CD4-positive, alpha-beta T cell treated with Interleukin-4 for 4 hours (primary cell): ENCODE measurements around the gene WNK1.

Experiments
- DNase-seq: peaks from one replicate; pipeline ENCODE4 v3.0.0-alpha.2; 2020

Gene WNK1

DNA sequence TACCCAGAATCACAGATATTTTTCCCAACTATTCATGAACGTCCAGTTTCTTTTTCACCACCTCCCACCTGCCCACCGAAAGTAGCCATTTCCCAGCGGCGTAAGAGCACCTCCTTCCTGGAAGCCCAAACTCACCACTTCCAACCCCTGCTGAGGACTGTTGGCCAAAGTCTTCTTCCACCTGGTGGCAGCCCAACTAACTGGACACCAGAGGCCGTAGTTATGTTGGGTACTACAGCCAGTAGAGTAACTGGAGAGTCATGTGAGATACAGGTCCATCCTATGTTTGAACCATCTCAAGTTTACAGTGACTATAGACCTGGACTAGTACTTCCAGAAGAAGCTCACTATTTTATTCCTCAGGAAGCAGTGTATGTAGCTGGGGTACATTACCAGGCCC is 115.5 kb downstream of the WNK1 start:
- DNase-seq = no peak

DNA sequence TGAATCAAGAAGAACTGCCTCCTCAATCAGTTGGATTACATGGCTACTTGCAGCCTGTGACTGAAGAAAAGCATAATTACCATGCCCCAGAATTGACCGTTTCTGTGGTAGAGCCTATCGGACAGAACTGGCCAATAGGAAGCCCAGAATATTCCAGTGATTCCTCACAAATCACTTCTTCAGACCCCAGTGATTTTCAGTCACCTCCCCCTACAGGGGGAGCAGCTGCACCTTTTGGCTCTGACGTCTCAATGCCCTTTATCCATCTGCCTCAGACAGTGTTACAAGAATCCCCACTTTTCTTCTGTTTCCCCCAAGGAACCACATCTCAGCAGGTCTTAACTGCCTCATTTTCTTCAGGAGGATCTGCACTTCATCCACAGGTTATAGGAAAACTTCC is 116.3 kb downstream of the WNK1 start:
- DNase-seq = no peak

DNA sequence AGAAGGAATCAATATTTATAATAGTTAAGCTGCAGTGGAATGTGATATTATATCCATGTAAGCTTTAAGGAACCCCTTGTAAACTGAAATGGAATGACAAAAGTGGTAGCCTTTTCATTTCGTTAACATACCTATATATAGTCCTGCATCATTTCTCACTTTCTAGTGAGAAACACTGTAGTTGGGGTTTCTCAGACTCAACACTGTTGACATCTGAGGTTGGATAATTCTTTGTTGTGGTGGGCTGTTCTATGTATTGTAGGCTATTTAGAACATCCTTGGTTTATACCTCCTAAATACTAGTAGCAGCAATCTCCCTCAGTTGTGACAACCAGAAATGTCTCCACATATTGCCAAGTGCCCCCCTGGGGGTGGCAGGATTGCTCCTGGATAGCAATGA is 118.0 kb downstream of the WNK1 start:
- peak; percentile 18 for DNase-seq

DNA sequence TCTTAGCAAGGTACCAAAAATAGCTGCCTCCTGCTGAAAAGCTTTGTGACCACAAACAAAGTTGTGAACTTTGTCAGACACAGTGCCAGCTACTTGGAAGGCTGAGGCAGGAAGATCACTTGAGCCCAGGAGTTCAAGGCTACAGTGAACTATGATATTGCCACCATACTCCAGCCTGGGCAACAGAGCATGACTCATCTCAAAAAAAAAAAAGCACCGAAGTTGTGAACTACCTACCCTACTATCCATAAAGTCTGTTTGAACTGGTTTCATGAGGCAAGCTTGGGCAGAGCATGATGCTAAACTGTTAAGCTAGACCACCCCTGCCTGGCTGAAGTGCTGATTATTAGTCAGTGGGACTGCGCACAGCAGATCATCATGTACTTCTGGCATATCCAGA is 121.6 kb downstream of the WNK1 start:
- DNase-seq = peak; percentile 14

DNA sequence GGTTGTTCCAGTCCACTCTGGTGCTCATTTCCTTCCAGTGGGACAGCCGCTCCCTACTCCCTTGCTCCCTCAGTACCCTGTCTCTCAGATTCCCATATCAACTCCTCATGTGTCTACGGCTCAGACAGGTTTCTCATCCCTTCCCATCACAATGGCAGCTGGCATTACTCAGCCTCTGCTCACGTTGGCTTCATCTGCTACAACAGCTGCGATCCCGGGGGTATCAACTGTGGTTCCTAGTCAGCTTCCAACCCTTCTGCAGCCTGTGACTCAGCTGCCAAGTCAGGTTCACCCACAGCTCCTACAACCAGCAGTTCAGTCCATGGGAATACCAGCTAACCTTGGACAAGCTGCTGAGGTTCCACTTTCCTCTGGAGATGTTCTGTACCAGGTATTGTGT is 127.3 kb downstream of the WNK1 start:
- DNase-seq = no peak

DNA sequence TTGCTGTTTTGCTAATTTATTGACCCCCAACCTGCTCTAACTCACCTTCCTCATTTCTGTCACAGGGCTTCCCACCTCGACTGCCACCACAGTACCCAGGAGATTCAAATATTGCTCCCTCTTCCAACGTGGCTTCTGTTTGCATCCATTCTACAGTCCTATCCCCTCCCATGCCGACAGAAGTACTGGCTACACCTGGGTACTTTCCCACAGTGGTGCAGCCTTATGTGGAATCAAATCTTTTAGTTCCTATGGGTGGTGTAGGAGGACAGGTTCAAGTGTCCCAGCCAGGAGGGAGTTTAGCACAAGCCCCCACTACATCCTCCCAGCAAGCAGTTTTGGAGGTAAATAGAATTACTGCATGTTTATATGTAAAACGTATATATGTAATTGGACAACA is 128.3 kb downstream of the WNK1 start:
- DNase-seq = no peak

DNA sequence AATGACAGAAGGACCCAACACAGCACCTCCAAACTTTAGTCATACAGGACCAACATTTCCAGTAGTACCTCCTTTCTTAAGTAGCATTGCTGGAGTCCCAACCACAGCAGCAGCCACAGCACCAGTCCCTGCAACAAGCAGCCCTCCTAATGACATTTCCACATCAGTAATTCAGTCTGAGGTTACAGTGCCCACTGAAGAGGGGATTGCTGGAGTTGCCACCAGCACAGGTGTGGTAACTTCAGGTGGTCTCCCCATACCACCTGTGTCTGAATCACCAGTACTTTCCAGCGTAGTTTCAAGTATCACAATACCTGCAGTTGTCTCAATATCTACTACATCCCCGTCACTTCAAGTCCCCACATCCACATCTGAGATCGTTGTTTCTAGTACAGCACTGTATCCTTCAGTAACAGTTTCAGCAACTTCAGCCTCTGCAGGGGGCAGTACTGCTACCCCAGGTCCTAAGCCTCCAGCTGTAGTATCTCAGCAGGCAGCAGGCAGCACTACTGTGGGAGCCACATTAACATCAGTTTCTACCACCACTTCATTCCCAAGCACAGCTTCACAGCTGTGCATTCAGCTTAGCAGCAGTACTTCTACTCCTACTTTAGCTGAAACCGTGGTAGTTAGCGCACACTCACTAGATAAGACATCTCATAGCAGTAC is 132.5 kb downstream of the WNK1 start:
- no peak for DNase-seq

DNA sequence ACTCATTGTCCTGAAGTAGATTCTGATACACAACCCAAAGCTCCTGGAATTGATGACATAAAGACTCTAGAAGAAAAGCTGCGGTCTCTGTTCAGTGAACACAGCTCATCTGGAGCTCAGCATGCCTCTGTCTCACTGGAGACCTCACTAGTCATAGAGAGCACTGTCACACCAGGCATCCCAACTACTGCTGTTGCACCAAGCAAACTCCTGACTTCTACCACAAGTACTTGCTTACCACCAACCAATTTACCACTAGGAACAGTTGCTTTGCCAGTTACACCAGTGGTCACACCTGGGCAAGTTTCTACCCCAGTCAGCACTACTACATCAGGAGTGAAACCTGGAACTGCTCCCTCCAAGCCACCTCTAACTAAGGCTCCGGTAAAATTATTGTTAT is 133.3 kb downstream of the WNK1 start:
- no peak for DNase-seq

DNA sequence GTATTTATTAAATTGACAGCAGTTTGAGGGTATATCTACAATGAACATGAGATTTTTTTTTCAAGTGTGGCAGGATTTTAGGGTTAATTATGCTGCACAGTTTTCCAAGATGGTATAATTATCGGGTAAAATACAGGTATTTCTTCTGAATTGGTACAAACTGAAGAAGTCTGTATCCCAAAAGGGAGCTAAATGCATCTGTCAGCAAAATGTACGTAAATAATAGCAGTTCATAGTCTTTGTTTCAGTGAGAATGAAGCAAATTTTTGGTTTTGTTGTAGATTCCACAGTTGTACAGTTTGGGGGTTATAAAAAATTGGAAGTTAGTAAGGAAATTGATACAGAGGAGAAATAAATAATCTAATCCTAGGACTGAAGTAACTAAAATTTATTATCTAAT is 133.8 kb downstream of the WNK1 start:
- no peak for DNase-seq

DNA sequence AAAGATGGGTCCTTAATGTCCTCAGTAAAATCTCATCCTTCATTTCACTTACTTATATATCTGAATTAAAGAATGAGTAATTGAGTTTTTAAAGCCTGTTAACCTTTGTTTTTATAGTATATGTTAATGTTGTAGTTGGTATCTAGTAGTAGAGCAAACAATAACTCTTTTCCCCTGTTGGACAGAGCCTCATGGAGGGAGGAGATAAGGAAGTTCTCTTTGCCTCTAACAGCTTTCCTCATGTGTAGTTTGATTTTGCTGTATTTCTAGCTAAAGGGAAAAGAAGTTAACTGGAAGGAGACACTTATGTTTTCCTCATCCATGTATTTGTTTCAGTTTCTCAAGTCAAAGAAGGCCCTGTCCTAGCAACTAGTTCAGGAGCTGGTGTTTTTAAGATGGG is 141.8 kb downstream of the WNK1 start:
- no peak for DNase-seq

DNA sequence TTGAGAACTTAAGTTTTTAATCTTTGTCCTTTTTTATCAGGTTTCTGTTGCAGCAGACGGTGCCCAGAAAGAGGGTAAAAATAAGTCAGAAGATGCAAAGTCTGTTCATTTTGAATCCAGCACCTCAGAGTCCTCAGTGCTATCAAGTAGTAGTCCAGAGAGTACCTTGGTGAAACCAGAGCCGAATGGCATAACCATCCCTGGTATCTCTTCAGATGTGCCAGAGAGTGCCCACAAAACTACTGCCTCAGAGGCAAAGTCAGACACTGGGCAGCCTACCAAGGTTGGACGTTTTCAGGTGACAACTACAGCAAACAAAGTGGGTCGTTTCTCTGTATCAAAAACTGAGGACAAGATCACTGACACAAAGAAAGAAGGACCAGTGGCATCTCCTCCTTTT is 143.7 kb downstream of the WNK1 start:
- no peak for DNase-seq

DNA sequence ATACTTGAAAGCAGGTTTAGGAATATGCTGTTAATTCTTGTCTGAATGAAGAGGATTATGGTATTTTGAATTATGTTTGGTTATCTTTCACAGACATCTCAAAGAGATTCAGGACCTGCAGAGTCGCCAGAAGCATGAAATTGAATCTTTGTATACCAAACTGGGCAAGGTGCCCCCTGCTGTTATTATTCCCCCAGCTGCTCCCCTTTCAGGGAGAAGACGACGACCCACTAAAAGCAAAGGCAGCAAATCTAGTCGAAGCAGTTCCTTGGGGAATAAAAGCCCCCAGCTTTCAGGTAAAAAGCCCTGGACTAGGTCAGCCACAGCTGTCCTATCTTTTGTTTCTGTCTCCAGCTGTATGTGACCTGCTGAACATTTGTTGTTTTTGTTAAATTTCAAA is 145.0 kb downstream of the WNK1 start:
- DNase-seq = no peak

DNA sequence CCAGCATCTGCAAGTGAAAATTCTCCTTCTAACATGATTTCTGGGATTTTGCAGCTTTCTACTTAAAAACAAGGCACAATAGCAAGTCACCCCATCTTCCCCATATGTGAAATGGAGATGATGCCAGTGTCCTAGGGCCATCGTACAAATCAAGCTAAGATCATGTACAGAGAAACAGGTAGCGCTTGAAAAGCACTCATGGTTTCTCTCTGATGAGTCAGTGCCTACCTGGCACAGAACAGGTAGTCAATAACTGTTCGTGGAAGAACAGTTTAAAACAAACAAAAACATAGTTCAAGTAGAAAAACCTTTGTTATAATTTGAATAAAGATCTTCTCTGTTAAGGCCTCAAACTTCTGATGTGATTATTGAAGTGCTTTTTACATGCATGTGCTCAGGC is 150.2 kb downstream of the WNK1 start:
- DNase-seq = no peak

DNA sequence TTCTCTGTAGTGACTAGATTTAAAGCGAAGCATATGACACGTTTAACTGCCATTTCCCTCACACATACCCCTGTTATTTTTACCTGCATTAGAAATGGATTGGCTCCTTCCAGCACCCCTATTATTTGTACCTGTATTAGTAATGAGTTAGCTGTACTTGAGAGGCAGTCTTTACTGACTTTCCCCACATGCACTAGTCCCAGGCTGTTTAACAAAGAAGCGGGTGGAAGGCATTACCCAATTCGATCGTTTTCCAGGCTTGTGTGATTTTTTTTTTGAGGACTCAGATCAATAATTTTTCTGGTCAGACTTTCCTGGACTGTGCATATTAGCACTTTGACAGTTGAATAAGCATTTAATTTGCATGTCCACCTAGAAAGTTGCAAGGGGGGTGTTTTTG is 150.7 kb downstream of the WNK1 start:
- no peak for DNase-seq

DNA sequence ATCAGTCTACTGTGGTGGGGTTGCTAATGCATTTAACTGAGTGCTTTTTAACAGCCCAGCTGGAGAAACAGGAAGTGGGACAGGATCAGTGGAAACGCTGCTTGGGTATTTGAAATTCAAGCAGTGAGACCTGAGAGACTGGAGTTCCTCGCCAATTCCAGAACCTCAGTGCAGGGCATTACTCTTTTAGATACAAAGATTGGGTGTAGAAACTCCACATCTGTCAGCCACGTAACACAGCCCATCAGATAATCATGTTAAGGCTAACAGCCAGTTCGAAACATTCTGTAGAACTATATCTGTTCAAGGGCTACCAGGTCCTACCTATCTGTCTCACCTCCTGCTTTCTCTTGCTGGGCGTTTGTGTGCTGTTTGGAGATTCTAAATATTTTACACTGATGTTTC is 151.6 kb downstream of the WNK1 start:
- no peak for DNase-seq

DNA sequence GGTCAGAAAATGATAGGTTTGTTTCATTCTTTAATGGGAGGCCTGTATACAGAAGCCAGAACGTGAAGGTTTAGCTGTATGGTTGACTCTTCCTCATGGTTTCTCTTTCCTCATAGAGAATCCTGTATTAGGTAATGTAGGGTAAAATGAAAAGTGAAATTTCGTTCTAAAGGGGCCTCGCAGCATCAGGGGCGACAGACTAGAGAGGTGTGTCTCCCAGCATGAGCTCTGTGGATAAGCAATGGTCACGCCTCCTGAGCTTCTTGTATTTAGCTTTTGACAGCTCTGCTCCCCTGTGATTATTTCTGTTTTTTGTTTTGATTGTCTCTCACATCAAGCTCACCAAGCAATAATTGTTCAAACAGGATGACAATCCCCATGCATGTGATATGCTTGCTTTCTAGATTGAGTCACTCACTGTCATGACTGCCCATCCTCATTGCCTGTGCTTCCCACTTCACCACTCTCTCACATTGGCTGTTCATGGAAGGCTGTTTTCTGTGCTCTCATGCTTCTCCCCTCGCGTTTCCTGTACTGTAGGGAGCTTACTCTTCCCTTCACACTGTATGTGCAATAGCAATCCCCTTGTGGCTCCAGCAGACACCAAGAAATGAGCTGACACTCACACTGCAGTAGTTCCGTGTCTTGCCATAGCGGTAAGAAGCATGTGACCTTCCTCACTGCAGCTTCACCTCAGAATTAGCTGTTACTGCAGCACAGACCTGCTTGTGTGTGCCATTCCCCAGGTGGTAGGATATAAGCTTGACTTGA is 153.1 kb downstream of the WNK1 start:
- DNase-seq = no peak

DNA sequence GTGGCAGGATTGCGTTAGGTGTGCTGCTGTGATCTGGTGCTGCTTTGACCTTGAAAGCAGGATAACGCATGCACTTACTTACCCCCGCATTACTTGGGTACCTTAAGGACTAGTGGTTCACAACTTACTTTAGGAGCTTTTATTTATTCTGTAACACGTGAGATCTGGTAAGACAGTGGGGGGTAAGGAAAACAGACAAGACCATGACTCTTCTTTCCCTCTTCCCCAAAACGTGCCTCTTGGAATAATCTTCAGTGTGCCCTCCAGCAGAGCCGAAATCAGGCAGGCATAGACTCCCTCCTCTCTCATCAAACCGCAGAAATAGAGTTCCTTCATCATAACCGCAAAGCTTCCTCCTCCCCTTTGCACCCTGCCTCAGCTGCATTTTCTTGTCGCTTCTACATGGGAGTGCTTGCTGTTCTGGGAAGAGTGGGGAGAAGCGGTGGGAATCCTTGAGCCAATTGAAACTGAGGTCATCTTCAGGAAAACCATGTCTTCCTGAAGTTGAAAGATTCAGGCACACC is 153.7 kb downstream of the WNK1 start:
- DNase-seq = no peak

DNA sequence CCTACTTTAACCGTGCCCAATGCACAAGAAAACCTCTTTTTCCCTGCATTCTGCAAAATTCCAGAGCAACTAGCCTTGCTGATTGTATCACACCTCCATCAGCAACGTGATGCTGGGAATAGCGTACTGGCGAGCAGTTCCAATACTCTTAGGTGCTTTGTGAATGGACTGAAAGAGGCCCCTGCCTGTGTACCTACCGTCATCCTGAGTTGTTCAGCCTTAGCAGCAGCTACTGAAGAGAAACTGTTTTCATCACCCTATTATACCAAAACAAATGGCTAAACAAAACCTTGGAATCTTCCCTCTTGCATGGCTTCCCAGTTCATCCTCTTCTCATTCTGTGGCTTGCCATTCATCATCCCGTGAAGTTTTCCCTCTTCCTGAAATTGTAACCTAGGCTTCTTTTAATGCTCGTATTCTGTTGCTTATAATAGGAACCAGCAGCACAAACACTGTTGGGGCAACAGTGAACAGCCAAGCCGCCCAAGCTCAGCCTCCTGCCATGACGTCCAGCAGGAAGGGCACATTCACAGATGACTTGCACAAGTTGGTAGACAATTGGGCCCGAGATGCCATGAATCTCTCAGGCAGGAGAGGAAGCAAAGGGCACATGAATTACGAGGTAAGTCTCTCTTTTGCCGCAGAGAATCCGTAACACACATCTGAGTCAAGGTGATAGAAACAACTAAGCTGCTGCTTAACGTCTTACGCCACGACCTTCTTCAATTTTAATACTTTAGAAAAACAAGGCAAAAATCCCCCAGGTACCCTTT is 155.2 kb downstream of the WNK1 start:
- DNase-seq = no peak

DNA sequence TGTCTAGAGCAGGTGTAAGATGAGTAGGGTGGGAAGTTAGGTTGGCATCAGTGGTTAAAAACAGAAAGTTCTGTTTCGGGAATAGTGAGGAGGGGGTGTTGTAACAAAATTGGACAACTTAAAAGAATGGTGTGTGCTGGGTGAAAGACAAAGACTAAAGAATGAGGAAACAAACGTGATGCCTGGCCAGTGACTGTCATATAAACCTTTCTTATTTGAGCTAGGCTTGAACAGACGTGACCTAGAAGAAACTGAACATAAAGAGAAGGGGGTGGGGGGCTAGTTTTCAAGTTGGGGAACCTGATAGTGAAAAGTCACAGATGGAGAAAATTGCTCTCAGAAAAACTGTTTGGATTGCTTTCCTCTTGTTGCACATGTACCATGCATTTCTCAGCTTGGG is 157.5 kb downstream of the WNK1 start:
- no peak for DNase-seq

DNA sequence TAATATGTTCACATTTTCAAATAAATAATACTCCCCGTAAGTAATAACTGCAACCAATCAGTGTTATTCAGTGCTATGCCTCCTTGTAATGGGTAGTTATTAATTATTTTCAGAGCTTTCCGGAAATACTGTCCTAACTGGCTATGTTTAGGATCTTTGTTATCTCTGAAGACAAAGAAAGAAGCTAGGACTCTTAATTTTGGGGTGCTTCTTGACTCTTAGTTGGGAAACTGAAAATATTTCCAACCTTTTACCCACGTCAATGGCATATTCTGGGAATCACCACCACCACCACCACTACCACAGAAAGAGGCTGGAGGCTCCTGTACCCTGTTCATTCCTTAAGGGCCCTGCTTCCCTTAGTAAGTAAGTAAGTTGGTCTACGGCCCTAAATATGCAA is 158.0 kb downstream of the WNK1 start:
- DNase-seq = no peak

DNA sequence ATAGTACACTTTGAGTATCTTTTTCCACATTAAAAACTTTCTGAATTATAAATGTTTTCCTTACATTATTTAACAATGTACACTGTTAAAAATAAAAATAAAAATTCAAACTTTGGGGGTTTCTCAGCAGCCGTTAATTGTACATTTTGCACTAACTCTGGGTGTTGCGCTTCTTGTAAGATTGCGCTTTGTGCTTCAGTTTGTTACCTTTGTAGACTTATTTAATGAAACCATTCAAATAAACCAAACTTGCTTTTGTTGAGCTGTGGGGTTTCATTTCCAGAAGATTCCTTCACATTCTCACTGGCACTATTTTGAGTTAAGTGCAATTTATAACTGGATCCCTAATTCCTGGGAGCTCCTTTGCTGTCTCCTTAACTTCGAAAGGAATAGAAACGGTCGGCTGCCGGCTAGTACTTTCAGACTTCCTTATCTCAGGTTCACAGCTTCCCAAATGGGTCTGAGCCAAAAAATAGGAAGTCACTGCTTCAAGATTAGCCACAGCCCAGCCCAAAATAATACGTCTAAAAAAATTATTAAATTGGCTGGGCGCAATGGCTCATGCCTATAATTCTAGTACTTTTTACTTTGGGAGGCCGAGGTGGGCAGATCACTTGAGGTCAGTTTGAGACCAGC is 158.9 kb downstream of the WNK1 start:
- DNase-seq = no peak

DNA sequence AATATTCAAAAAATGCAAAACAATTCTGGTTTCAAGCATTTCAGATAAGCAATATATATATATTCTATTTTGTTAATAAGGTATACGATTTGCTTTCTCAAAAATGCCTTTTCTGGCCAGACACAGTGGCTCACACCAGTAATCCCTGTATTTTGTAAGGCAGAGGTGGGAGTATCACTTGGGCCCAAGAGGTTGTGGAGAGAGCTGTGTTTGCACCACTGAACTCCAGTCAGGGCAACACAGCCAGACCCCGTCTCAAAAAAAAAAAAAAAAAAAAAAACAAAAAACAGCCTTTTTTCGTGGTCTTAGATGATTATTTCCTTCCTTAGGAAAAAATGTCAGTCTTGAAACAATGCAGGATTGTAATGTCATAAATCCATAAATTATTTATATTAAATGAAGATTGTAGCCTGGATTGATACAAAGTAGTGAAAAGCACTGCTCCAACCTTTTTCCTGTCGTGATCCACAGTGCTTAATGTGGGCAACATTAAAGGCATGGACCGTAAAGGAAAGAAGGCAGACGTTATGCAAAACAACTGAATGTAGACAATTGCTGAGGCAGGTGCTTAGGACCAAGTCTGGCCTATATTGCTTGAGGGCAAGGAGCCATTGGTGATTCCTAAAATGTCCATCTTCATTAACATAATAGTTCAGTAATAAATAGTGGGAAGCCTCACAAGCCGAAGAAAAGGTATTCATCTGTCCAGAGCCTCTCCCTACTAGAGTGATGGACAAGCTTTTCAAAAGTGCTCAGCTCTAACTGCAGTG is 160.3 kb downstream of the WNK1 start:
- no peak for DNase-seq
